Parathyroid adenoma (tissue), 2 donors: Measurements from ENCODE around the gene CFAP161.
"Not testable (repeated sequence)": the region's sequence is repeated elsewhere in the genome, so short reads cannot be mapped to it uniquely, and the experiment has no call there.

ENCODE experiments used
- H2AFZ ChIP-seq: fragments of 300-600 bp; sonication (generic); one replicate; pipeline ENCODE4 v1.7.0; 2017; ENCODE audit warnings: antibody characterized with exemption, mild to moderate bottlenecking
- H3K27ac ChIP-seq: fragments of 300-600 bp; sonication (generic); one replicate; pipeline ENCODE4 v1.7.0; 2017
- H3K27me3 ChIP-seq: fragments of 300-600 bp; sonication (generic); one replicate; pipeline ENCODE4 v1.7.0; 2017; ENCODE audit warnings: low read length; ENCODE audit not compliant: control insufficient read depth, insufficient read depth
- H3K36me3 ChIP-seq: fragments of 300-600 bp; sonication (generic); one replicate; pipeline ENCODE4 v1.7.0; 2017; ENCODE audit warnings: low read length; ENCODE audit not compliant: control insufficient read depth, insufficient read depth
- H3K4me1 ChIP-seq: fragments of 300-600 bp; sonication (generic); one replicate; pipeline ENCODE4 v1.7.0; 2017; ENCODE audit warnings: control low read depth
- H3K4me2 ChIP-seq: fragments of 300-600 bp; sonication (generic); one replicate; pipeline ENCODE4 v1.7.0; 2017; ENCODE audit warnings: low read length
- H3K4me3 ChIP-seq: fragments of 300-600 bp; sonication (generic); one replicate; pipeline ENCODE4 v1.7.0; 2017; ENCODE audit warnings: low read depth, low read length
- H3K79me2 ChIP-seq: fragments of 300-600 bp; sonication (generic); one replicate; pipeline ENCODE4 v1.7.0; 2017; ENCODE audit warnings: control low read depth
- H3K9ac ChIP-seq: fragments of 300-600 bp; sonication (generic); one replicate; pipeline ENCODE4 v1.7.0; 2017; ENCODE audit warnings: mild to moderate bottlenecking
- H3K9me3 ChIP-seq: fragments of 300-600 bp; sonication (generic); one replicate; pipeline ENCODE4 v1.7.0; 2017; ENCODE audit warnings: low read length; ENCODE audit not compliant: control insufficient read depth
- TF ChIP-seq, protein P1 (sequence below): fragments of 300-600 bp; sonication (generic); IDR thresholded peaks from one replicate; pipeline ENCODE4 v1.7.0; 2017; ENCODE audit warnings: antibody characterized with exemption, mild to moderate bottlenecking
- donor health status: primary hyperparathyroidism.

The CFAP161 gene

DNA sequence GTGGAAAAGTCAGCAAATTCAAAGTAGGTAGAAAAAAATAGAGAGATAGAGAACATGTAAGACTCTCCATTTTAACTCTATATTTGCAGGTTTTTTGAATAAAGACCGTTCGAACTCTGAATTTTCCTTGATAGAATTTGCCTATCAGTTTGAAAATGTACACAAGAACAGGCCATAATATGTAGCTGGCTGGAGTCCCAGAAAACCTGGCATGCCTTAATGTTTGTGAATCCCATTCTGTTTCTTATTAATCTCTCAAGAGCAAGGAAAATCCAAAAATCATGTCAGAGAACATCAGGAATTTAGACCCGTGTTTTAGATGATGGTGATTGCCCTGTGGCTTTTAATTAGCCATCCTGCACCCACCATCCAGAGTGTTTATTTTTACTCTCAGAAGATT, 7.2 kb upstream of the CFAP161 start:
- Histone ChIP-seq H3K9ac (no peak overlapping the region), H3K4me3 (no peak overlapping the region), H3K4me1 (no peaks in the 10 kb centered on the region), H3K36me3 (no peaks in the 10 kb centered on the region), H3K79me2 (no peaks in the 10 kb centered on the region), H3K4me2 (no peak overlapping the region), H3K9me3 (no peaks in the 10 kb centered on the region), H3K27ac (no peak overlapping the region), H3K27me3 (no peaks in the 10 kb centered on the region), H2AFZ (no peak overlapping the region)
- TF ChIP-seq, protein P1, sequence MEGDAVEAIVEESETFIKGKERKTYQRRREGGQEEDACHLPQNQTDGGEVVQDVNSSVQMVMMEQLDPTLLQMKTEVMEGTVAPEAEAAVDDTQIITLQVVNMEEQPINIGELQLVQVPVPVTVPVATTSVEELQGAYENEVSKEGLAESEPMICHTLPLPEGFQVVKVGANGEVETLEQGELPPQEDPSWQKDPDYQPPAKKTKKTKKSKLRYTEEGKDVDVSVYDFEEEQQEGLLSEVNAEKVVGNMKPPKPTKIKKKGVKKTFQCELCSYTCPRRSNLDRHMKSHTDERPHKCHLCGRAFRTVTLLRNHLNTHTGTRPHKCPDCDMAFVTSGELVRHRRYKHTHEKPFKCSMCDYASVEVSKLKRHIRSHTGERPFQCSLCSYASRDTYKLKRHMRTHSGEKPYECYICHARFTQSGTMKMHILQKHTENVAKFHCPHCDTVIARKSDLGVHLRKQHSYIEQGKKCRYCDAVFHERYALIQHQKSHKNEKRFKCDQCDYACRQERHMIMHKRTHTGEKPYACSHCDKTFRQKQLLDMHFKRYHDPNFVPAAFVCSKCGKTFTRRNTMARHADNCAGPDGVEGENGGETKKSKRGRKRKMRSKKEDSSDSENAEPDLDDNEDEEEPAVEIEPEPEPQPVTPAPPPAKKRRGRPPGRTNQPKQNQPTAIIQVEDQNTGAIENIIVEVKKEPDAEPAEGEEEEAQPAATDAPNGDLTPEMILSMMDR = no peak

DNA sequence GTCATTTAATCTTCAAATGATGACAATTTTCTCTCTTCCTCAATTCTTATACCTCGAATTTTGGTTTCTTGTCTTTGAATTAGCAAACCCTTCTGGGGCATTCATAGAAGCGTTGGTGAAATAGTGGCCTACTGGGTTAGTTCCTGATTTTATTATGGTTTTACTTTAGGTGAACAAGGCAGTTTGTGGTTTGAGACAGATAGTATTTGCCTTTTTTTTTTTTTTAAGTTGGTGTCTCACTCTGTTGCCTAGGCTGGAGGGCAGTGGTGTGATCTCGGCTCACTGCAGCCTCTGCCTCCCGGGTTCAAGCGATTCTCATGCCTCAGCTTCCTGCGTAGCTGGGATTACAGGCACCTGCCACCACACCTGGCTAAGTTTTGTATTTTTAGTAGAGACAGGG, 7.4 kb downstream of the CFAP161 start:
- not testable (repeated sequence) for H3K79me2 ChIP-seq, H3K36me3 ChIP-seq, H3K27ac ChIP-seq, H3K4me1 ChIP-seq, H3K9me3 ChIP-seq, H3K4me2 ChIP-seq, H3K4me3 ChIP-seq, H3K9ac ChIP-seq, H2AFZ ChIP-seq, H3K27me3 ChIP-seq

DNA sequence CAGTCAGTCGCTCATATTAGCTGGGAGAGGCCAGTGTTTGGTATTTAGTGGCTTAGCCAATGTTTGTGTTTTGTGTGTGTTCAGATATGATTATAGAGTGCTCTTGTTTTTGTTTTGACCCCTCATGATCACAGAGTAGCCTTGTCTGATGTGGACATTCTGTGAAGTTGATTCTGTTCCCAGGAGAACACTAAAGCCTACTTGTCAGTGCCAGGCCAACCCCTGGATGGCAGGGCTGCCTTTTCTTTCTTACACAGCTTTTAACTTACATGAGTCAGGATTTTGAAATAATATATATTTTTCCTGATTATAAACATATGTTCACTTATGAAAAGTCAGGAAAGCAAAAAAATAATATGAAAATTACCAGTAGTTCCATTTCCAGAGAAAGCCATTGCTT, 11.9 kb downstream of the CFAP161 start:
- no peaks in the 10 kb centered on the region for H3K36me3 ChIP-seq
- TF ChIP-seq, protein P1 = no peak
- no peaks in the 10 kb centered on the region for H3K27me3 ChIP-seq
- H3K4me2 ChIP-seq = no peak overlapping the region
- no peaks in the 10 kb centered on the region for H3K4me1 ChIP-seq
- H3K9ac ChIP-seq = no peak overlapping the region
- no peak overlapping the region for H3K27ac ChIP-seq
- no peaks in the 10 kb centered on the region for H3K9me3 ChIP-seq
- no peak overlapping the region for H2AFZ ChIP-seq
- H3K4me3 ChIP-seq = no peak overlapping the region
- H3K79me2 ChIP-seq = no peaks in the 10 kb centered on the region

DNA sequence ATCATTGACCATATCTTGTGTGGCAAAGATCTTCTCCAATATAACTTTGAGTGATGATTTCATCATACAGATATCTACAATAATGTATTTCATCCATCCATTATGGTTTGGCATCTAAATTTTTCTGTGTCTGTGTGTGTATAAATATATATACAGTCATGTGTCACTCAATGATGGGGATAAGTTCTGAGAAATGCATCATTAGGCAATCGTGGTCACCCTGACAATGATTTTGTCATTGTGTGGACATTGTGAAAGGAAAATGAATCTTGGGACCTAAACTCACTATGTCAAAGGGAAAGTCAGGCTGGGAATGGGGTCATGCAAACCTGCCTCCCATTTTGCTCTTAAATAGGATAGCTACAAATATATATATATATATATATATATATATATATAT, 12.4 kb downstream of the CFAP161 start:
- TF ChIP-seq, protein P1 = no peak
- Histone ChIP-seq H3K9me3 (no peaks in the 10 kb centered on the region), H3K36me3 (no peaks in the 10 kb centered on the region), H2AFZ (no peak overlapping the region), H3K27ac (no peak overlapping the region), H3K4me3 (no peak overlapping the region), H3K9ac (no peak overlapping the region), H3K27me3 (no peaks in the 10 kb centered on the region), H3K4me1 (no peaks in the 10 kb centered on the region), H3K4me2 (no peak overlapping the region), H3K79me2 (no peaks in the 10 kb centered on the region)

DNA sequence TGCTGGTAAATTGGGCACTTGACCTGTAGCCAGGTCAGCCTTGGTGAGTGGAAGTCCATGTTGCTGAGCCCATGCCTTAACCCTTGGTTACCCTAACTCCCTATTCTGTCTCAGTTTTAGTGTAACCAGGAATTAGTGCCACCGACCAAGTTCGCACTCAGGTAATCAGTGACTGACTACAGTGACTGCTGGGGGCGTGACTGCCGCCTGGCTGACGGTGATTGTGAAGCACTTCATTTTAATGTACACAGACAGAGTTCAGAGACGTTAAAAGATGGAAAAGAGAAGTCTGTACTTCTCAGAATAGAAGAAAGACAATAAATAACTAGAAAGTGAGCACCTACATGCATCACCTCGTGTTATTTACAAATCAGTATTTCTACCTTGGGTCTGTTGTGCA, 17.3 kb downstream of the CFAP161 start:
- TF ChIP-seq, protein P1 = no peak
- no peak overlapping the region for H3K4me3 ChIP-seq
- no peak overlapping the region for H3K9ac ChIP-seq
- no peaks in the 10 kb centered on the region for H3K4me1 ChIP-seq
- H3K36me3 ChIP-seq = no peaks in the 10 kb centered on the region
- H2AFZ ChIP-seq = no peak overlapping the region
- H3K4me2 ChIP-seq = no peak overlapping the region
- no peaks in the 10 kb centered on the region for H3K79me2 ChIP-seq
- no peaks in the 10 kb centered on the region for H3K27me3 ChIP-seq
- H3K9me3 ChIP-seq = no peaks in the 10 kb centered on the region
- H3K27ac ChIP-seq = no peak overlapping the region
